Suppressor macrophage treated with lipopolysaccharide for 1 hour (primary cell): ENCODE measurements around the gene CROCC2.

Experiments used
- DNase-seq, 3 donors: peaks; one replicate each; pipeline ENCODE4 v3.0.0-alpha.2; 2020 to 2022

Gene CROCC2

DNA sequence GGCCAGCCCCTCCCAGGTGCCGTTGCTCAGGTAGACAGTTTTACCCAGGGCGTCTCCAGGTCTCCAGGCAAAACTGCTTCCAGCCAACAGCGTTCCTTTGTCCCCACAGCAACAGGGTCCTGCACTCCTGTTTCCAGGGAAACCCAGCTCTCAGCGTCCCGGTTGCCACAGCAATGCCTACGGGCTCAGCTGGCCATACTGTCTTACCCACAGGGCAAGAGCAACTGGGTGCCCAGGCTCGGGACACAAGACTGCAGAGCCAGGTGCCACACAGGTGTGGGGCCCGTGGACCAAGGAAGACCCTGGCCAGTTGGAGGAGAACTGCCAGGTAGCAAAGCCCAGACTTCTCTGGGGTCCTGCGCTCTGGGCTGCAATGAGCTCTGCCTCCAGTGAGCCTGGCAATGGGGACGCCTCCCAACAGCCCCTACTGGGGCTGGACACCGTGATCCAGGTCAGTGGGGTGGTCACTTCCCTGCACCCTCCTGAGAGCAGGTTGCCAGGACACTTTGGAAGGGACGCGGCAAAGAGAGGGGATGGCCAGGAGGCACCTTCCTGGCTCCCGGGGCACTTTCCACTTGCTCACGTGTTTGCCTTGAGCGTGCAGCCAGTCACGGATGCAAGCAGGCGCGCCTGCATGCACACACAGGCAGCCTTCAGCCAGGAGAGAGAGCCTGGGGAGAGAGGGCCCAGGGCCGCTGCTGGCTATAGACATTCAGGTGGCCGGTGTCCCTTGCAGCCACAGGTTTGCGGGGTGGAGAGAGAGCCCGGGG, at the start of gene CROCC2:
Gene CROCC2 (plus strand): TSS at position 196 of the 770 bp plus-strand sequence. CDS start 178 bp downstream, at position 374.
- DNase-seq = no peak

GRCh38 chr2:240857039-240858008, 48.8 kb upstream of the CROCC2 start:
- DNase-seq = no peak

DNA sequence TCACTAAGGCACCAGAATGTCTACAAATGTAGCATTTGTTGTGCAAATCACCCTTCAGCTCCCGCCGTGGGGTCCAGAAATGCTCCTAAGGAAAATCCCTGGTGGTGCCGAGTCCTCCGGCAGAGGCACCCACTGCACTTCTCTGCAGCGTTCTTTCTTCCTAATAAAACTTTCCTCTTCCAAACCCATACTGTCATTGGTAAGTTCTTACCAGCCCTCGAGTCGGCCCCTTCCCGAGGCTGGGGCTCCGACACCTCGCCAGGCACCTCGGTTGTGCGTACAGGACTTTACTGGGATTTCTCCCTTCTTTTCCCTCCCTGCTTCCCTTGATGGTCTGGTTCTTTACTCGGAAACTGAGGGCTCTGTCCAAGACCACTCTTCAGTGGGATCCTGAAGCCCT, 47.8 kb upstream of the CROCC2 start:
- DNase-seq = no peak

- DNase-seq = no peak
Observed at GRCh38 chr2:240858871-240859270, 47.3 kb upstream of the CROCC2 start.

DNA sequence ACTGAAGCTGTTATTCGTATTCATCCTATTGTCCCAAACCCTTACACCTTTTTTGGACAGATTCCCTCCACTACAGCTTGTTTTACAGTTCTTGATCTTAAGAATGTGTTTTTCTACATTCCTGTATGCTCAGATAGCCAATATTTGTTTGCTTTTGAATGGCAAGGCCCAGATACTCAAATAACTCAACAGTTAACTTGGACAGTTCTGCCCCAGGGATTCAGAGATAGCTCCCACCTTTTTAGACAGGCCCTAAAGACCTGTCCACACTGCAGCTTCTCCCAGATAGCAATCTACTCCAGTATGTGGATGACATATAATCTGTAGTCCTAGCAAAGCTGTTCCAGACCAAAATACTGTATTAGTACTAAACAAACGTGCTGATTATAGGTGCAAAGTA, 44.6 kb upstream of the CROCC2 start:
- DNase-seq = no peak

GRCh38 chr2:240864475-240864874, 41.7 kb upstream of the CROCC2 start:
- no peak for DNase-seq

GRCh38 chr2:240865391-240865790, 40.7 kb upstream of the CROCC2 start:
- DNase-seq = peak in 2 of 3 donors; percentile 19 to 21

DNA sequence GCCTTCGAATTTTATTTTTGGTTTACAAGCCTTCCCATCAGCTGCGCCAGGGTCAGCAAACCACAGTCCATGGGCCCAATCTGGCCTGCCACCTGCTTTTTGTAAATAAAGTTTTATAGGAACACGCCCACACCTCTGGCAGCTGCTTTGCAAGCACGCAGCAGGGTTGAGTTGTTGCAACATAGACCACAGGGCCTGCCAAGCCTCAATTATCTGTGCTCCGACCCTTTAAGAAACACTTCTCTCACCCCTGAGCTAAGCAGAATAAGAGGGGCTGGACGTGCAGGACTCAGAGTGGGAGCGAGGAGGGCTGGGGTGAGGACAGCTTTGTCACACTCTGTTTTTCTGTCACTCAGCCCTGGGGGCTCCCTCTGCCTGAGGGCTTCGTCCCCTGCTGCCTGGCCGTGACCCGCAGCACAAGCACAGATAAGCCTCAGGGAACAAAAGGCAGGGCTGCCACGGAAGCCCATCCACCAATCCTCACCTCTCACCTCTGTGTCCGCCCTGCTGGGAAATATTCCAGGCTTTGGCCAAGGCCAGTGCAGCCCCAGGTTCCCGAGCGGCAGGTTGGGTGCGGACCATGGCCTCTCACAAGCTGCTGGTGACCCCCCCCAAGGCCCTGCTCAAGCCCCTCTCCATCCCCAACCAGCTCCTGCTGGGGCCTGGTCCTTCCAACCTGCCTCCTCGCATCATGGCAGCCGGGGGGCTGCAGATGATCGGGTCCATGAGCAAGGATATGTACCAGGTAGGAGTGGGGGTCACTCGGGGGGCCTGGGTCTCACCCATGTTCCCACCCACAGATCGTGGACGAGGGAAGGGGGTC, 37.6 kb upstream of the CROCC2 start, which contains the start of gene AGXT:
Gene AGXT (plus strand): TSS at position 539 of the 823 bp plus-strand sequence. CDS start 42 bp downstream, at position 581.
- no peak for DNase-seq

DNA sequence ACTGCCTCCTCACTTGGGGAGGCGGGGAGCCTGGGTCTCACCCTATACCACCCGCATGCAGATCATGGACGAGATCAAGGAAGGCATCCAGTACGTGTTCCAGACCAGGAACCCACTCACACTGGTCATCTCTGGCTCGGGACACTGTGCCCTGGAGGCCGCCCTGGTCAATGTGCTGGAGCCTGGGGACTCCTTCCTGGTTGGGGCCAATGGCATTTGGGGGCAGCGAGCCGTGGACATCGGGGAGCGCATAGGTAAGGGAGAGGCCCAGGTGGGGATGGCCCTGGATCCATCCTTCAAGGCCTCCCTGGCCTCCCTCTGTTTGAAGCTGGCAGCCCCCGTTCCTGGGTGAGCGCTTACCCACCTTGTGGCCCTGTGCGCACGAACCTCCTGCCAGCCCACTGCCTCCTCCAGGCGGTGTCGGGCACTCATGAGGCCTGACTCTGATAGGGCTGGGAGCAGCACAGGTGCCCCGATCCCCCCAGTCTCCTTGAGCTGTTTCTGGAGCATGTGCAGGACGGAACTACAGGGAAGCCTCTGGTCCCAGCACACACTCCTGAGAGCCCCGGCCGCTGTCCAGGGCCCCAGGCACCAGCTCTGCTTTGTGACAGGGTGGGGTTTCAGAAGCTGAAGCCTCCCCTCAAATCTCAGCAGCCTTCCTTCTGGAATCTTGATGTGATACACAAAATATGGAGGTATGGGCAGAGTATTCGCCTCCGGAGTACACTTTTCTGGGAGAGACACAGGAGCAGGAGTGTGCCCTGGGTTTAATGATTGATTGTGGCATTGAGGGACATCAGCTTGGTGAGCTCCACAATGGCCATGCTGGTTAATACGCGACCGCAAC, 36.8 kb upstream of the CROCC2 start:
- DNase-seq = no peak

GRCh38 chr2:240869956-240870875, 35.9 kb upstream of the CROCC2 start:
- no peak for DNase-seq

DNA sequence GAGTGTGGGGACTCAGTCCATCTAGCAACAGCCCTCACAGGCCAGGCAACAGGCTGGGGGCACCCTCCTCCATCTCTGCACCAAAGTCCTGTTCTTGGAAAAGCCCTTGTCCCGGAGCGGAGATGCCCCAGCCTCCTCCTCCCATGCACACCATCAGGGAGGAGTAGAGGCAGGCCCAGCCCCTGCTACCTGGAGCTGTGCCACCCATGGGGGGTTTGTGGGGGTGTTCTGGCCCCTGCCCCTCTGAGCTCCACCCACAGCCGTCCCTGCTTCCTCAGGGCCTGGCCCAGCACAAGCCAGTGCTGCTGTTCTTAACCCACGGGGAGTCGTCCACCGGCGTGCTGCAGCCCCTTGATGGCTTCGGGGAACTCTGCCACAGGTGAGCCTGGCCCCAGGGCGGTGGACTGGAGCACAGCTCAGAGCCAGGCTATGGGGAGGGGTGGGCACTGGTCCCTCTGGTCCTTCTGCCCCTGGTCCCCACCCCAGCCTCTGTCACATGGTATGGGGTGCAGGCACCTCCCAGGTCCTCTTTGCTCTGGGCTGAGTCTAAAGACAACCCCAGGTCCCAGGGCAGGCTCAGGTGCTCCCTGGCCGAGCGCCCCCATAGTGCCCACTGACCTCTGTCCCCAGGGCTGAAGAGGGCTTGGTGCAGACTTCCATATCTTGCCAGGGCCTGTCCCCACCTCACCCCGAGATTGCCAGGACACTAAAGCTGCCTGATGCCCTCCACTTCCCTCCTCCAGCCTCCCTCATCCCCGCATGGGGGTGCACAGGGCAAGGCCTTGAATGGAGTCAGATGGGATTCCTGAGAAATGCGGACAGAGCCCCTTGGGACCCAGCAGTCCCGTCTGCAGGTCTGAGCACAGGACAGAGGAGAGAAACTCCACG, 34.8 kb upstream of the CROCC2 start:
- DNase-seq = no peak

DNA sequence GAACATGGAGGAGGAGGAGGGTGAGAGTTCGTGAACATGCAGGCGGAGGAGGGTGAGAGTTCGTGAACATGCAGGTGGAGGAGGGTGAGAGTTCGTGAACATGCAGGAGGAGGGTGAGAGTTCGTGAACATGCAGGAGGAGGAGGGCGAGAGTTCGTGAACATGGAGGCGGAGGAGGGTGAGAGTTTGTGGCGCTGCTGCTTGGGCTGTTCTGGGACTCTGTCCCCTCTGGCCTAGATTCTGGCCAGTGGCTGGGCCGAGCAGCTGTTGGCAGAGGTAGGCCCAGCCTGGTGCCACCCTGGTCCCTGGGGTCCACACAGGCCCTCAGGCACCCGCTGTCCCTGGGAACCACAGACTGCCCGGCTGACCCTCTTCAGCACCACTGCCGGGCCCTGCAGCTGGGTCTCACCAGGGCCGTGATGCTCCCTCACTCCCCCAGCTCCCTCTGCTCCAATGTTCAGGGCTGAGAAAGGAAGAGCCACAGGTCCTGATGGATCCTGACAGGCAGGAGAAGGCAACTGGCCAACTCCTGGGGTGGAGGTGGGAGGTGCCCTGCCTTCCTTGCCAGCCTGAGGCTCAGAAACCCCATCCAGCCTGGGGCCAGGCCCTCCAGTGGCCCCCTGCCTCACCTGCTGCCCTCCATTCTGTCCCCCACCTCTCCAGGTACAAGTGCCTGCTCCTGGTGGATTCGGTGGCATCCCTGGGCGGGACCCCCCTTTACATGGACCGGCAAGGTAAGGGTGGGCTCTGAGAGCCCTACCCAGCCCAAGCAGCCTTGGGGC, 33.6 kb upstream of the CROCC2 start:
- no peak for DNase-seq

DNA sequence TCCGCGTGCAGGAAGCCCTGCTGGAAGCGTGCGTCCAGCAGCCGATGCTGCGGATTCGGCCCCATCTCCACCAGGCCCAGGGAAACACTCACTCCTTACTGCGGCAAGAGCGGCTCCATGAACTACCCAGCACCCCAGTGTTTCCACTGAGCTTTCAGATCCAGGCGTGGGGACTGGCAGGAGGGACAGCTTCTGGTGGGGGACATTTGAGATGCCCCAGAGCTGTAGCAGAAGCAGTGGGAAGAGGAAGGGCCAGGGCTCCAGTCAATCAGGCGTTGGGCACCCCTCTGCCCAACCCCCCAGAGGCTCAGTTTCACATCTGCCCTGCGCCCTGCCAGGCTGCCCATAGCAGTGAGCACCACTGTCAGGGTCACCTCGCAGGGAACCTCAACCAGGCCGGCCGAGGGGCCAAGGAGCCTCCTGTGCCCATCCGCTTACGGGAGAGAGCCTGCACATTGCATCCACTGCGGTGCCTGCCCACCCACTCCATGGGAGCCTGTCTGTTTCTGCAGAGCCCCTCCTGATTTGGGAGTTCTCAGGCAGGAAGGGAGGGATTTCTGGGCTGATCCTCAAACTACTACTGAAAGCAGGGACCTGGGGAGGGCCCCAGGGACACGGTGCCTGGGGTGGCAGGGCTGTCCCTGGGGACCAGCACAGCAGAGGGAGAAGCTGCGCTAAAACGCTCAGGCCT, 32.9 kb upstream of the CROCC2 start:
- DNase-seq = no peak

GRCh38 chr2:240873805-240874714, 32.1 kb upstream of the CROCC2 start:
- DNase-seq = no peak

GRCh38 chr2:240874715-240875227, 31.4 kb upstream of the CROCC2 start:
- no peak for DNase-seq

- DNase-seq = no peak
Observed at GRCh38 chr2:240875228-240876034, 30.7 kb upstream of the CROCC2 start.
